Cardiac fibroblast (primary cell): ENCODE results near the gene PAQR5.

Source experiments
- DNase-seq, 2 donors: peaks; one replicate each; pipeline versions ENCODE4 v3.0.0 to v3.0.0-alpha.2; 2010; ENCODE audit warnings: low read depth in 2 of 2
- H3K4me3 ChIP-seq, 2 donors: replicated peaks in 1 of 2; 1 replicate in 1 of 2; 2 replicates in 1 of 2; pipeline ENCODE4 v1.5.1; 2011; ENCODE audit warnings: low read depth in 2 of 2, low read length in 2 of 2, mild to moderate bottlenecking in 2 of 2, moderate library complexity in 1 of 2
- TF ChIP-seq, protein P1 (sequence below): IDR thresholded peaks from one replicate; pipeline ENCODE4 v1.5.1; 2011; ENCODE audit warnings: low read depth, mild to moderate bottlenecking, low read length, inconsistent platforms

Gene PAQR5

DNA sequence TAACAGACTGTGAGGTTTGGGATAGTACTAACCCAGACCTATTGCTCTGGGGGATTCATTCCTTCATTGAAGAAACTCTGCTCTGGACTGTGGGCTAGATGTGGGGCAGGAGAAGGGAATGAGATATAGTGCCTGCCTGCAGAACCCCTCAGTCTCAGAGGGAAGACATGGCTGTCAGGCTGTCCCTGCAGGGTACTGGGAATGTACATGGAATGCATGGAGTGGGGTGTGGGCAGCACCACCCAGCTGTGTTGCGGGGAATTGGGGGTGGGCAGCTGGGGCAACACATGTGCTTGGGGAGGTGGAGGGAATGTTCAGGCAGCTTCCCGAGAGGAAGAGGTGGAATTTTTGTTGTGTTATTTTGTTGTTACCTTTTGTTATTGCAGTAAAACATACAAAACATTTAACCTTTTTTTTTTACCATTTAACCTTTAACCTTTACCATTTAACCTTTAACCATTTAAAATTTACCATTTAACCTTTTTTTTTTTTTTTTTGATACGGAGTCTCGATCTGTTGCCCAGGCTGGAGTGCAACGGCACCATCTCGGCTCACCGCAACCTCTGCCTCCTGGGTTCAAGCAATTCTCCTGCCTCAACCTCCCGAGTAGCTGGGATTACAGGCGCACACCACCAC is 7.3 kb downstream of the PAQR5 start:
- no peak for DNase-seq
- no peak overlapping the region for H3K4me3 ChIP-seq
- TF ChIP-seq, protein P1, sequence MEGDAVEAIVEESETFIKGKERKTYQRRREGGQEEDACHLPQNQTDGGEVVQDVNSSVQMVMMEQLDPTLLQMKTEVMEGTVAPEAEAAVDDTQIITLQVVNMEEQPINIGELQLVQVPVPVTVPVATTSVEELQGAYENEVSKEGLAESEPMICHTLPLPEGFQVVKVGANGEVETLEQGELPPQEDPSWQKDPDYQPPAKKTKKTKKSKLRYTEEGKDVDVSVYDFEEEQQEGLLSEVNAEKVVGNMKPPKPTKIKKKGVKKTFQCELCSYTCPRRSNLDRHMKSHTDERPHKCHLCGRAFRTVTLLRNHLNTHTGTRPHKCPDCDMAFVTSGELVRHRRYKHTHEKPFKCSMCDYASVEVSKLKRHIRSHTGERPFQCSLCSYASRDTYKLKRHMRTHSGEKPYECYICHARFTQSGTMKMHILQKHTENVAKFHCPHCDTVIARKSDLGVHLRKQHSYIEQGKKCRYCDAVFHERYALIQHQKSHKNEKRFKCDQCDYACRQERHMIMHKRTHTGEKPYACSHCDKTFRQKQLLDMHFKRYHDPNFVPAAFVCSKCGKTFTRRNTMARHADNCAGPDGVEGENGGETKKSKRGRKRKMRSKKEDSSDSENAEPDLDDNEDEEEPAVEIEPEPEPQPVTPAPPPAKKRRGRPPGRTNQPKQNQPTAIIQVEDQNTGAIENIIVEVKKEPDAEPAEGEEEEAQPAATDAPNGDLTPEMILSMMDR = no peak

DNA sequence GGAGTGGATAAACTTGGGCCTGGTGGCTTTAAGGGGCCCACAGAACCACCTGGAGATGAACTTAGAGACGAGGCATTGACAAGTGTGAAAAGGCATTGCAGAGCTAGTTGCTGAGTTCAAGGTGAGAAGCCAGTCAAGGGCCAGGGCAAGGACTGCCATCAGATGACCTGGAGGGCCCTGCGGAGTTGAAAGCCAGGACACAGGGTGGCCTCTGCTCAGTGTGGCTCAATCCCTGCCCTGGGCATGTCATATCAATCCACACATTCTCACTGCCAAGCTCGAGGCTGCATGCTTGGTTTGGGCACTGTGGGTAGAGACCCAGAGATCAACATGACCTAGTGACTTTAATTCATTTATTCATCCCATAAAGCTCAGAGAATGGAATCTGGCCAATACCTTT is 9.2 kb downstream of the PAQR5 start:
- DNase-seq = no peak
- no peak overlapping the region for H3K4me3 ChIP-seq
- TF ChIP-seq, protein P1 = no peak

DNA sequence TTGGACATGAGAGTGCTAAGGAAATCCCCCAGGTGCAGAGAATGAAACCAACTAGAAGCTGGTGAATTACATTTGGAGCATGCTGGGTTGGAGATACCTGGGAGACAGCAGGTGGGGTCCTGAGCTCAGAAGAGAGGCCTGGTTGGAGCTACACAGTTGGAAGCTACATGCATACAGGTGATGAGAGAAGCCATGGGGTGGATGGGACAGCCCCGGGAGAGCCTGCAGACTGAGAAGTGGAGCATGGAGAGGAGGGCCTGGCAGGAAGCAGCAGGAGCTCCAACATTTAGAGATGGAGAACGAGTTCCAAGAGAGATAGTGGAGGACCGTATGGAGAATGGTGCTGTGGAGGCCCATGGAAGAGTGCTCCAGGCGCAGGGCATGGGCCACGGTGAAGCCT is 10.2 kb downstream of the PAQR5 start:
- TF ChIP-seq, protein P1 = no peak
- no peak for DNase-seq
- no peak overlapping the region for H3K4me3 ChIP-seq

DNA sequence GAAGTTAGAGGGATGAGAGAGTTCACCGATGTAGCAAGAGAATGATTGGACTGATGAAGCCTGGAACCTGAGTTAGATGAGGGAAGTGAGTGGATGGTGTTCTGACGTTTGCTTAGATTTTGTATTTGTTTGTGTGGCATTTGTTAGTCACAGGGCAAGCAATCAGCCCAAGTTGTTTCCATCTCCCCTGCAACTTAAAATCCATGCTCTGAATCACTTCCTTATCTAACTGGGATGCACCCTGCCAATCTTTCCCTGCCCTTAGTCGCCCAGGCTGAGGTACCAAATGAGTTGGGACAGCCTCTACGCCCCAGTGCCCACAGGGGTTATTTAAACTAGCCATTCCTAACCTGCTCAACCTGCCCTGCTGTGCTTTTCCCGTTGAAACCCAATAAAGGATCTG is 12.6 kb downstream of the PAQR5 start:
- TF ChIP-seq, protein P1 = no peak
- peak in 1 of 2 donors; percentile 40 for DNase-seq
- no peak overlapping the region for H3K4me3 ChIP-seq

DNA sequence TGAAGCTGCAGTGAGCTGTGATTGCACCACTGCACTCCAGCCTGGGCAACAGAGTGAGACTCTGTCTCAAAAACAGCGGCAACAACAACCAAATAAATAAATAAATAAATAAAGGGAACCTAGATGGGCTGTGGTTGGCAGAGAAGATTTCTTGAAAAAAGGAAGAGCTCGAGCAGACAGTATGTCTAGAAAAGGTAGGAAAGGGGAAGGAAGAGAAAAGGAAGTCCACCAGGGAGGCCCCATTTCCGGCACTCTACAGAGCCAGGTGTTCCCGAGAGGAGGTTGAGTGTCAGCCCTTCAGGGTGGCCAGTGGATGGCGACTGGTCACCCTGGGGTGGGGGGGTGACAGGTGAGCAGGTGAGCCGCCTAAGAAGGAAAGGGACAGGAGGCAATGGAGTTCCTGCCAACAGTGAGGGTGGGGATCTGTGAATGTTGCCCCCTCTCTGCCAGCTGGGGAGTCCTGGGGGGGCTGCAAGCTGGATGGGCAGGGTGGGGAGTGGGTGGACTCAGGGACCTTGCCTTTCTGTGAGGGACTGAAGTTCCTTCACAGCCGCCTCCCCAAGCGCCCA is 14.8 kb downstream of the PAQR5 start:
- no peak for DNase-seq
- TF ChIP-seq, protein P1 = no peak
- H3K4me3 ChIP-seq = no peak overlapping the region

DNA sequence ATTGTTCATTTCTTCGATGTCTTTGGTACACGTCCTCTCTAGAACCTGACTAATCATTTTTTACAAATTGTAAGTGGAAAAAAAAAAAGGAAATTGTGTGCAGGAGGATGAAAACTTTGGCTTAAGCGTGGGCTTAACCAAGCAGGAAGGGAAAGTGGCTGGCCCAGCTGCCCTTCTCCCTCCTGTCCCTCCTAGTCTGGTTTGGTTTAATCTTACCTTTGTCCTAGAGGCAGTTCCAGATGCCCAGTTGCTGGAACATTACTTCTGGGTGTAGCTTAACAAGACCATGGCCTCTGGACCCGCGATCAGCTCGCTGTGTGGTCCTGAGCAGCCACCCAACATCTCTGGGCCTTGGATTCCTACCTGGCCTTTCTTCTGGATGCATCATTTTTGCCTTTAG is 15.4 kb downstream of the PAQR5 start:
- DNase-seq = no peak
- TF ChIP-seq, protein P1 = no peak
- H3K4me3 ChIP-seq = no peak overlapping the region

DNA sequence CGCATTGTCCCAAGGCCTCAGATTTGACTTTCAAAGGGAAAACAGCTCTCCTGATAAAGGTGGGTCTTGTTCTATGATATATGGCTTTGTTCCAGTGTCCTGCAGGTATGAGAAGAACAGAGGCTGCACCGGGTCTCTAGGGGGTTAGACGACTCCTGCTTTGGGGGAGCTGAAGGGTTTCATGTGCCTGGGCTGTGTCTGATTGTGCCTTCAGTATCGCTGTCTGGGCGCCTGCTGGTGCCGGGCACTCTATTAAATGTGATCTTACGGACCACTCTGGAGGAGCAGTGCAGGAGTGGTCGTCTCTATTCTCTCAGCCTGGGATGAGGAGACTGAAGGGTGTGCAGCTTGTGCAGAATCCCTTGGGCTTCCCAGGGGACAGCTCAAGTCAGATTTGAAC is 16.0 kb downstream of the PAQR5 start:
- DNase-seq = no peak
- TF ChIP-seq, protein P1 = no peak
- no peak overlapping the region for H3K4me3 ChIP-seq
